ENCODE measurements around the gene BPI. TPM values are rescaled to one million over a fixed set of nuclear protein-coding genes. Genes with fewer than 3 reads are reported as not detected.

The BPI gene
- total and polyA plus RNA-seq, 2 donors (not counting 1 experiment from before 2014, with no cell fraction given) = 0.10 to 0.44 TPM

DNA sequence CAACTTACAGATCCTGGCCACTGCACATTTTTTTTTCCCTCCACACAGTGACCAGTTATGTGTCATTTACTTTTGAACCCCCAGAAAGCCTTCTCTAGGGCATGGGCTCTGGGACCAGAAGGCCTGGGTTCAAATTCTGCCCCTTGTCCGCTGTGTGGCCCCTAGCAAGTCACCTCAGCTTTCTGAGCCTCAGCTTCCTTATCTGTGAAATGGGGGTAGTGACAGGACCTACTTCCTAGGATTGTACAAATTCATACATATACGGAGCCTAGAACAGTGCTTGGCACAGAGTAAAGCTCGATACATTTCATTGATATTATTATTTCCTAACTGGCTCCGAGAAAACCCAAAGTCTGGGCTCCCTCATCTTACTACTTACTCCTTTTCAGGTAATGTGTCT, 1.6 kb downstream of the BPI start:
- Mint-ChIP-seq H3K4me3 (no peak overlapping the region), H3K4me1 (peaks cover 12% of the 10 kb centered on the region), H3K27me3 (peaks cover 71% of the 10 kb centered on the region), H3K27ac (no peak overlapping the region), H3K9me3 (ENCODE audit: insufficient read depth) (no peaks in the 10 kb centered on the region)
- no peak overlapping the region for H3K4me2 ChIP-seq (replicated peaks; ENCODE audit: low read depth, low read length, poor library complexity, severe bottlenecking)
- no peak overlapping the region for H2AFZ ChIP-seq (ENCODE audit: insufficient read depth, low read depth, low read length, poor library complexity, severe bottlenecking)
- TF ChIP-seq, protein P1, sequence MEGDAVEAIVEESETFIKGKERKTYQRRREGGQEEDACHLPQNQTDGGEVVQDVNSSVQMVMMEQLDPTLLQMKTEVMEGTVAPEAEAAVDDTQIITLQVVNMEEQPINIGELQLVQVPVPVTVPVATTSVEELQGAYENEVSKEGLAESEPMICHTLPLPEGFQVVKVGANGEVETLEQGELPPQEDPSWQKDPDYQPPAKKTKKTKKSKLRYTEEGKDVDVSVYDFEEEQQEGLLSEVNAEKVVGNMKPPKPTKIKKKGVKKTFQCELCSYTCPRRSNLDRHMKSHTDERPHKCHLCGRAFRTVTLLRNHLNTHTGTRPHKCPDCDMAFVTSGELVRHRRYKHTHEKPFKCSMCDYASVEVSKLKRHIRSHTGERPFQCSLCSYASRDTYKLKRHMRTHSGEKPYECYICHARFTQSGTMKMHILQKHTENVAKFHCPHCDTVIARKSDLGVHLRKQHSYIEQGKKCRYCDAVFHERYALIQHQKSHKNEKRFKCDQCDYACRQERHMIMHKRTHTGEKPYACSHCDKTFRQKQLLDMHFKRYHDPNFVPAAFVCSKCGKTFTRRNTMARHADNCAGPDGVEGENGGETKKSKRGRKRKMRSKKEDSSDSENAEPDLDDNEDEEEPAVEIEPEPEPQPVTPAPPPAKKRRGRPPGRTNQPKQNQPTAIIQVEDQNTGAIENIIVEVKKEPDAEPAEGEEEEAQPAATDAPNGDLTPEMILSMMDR (IDR thresholded peaks at IDR 0.05) = no peak
- TF ChIP-seq EZH2 (IDR thresholded peaks at IDR 0.05; ENCODE audit: borderline replicate concordance, insufficient read depth, low read depth, low read length, poor library complexity, severe bottlenecking) = no peak
- no peak overlapping the region for H3K27ac ChIP-seq (ENCODE audit: low read length in 2 of 2)
- DNase-seq (no peak), ATAC-seq (ENCODE audit: low read depth) (no peak)
- H4K20me1 ChIP-seq (ENCODE audit: control insufficient read depth, insufficient read depth, low read length, poor library complexity, severe bottlenecking) = no peaks in the 10 kb centered on the region
- ChIA-PET POLR2A (no interaction called here), CTCF (no interaction called here)
- H3K4me1 ChIP-seq (ENCODE audit: control insufficient read depth in 2 of 2, insufficient read depth in 2 of 2, low read length in 2 of 2) = peaks cover 4 to 8% of the 10 kb centered on the region in 2 donors
- H3K9me3 ChIP-seq (ENCODE audit: control extremely low read depth in 1 of 3, control insufficient read depth in 2 of 3, insufficient read depth in 1 of 3, low read length in 2 of 3) = peaks cover 0 to 6% (median 0%) of the 10 kb centered on the region in 3 donors
- H3K9ac ChIP-seq (ENCODE audit: low read length) = no peak overlapping the region
- H3K79me2 ChIP-seq (ENCODE audit: control insufficient read depth, insufficient read depth, low read length) = no peaks in the 10 kb centered on the region
- no peaks in the 10 kb centered on the region for H3K36me3 ChIP-seq (replicated peaks in 1 of 2; ENCODE audit: control extremely low read depth in 1 of 2, control insufficient read depth in 1 of 2, extremely low read depth in 1 of 2, insufficient read depth in 2 of 2, low read length in 1 of 2)
- intact Hi-C loops (cut with micrococcal nuclease) = no loop called here
- WGBS (ENCODE audit: insufficient coverage) = no CpG with 5 or more reads among the region's 4 CpGs
- peaks cover 0 to 40% (median 18%) of the 10 kb centered on the region in 4 experiments for H3K27me3 ChIP-seq (replicated peaks in 1 of 4; ENCODE audit: control extremely low read depth in 1 of 4, control insufficient read depth in 3 of 4, insufficient read depth in 4 of 4, low read length in 3 of 4)
- no peak overlapping the region for H3K4me3 ChIP-seq (ENCODE audit: control extremely low read depth in 1 of 5, extremely low read depth in 1 of 5, insufficient read depth in 1 of 5, low read depth in 2 of 5, low read length in 4 of 5)

DNA sequence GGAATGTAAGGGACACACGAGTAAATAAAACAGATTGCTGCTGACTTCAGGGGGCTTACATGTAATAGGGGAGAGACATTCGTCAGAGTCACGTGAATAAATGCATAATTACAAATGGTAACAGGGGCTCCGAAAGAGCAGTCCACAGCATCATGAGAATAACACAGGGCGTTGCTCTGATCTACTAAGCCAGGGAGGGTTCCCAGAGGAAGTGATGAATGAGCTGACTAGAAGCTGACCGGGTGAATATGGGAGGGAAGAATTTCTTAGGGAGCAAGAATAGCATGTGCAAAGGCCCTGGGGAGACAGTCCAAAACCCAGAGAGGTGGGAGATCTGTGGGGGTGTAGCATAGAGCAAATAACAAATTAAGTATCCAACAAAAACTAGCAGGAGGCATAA, 2.4 kb downstream of the BPI start:
- H3K4me1 ChIP-seq (ENCODE audit: control insufficient read depth in 2 of 2, insufficient read depth in 2 of 2, low read length in 2 of 2) = peaks cover 4 to 8% of the 10 kb centered on the region in 2 donors
- H3K27me3 Mint-ChIP-seq = peaks cover 73% of the 10 kb centered on the region
- WGBS (ENCODE audit: insufficient coverage) = 89% methylated on average over 3 of the region's 6 CpGs

More for the DNA sequence above, 2.4 kb downstream of the BPI start:
- Histone ChIP-seq H3K4me2 (replicated peaks; ENCODE audit: low read depth, low read length, poor library complexity, severe bottlenecking) (no peak overlapping the region), H3K9ac (ENCODE audit: low read length) (no peak overlapping the region), H4K20me1 (ENCODE audit: control insufficient read depth, insufficient read depth, low read length, poor library complexity, severe bottlenecking) (no peaks in the 10 kb centered on the region), H3K9me3 (ENCODE audit: control extremely low read depth in 1 of 3, control insufficient read depth in 2 of 3, insufficient read depth in 1 of 3, low read length in 2 of 3) (peaks cover 0 to 6% (median 0%) of the 10 kb centered on the region in 3 donors), H3K36me3 (replicated peaks in 1 of 2; ENCODE audit: control extremely low read depth in 1 of 2, control insufficient read depth in 1 of 2, extremely low read depth in 1 of 2, insufficient read depth in 2 of 2, low read length in 1 of 2) (no peaks in the 10 kb centered on the region), H3K27ac (ENCODE audit: low read length in 2 of 2) (no peak overlapping the region), H3K4me3 (ENCODE audit: control extremely low read depth in 1 of 5, extremely low read depth in 1 of 5, insufficient read depth in 1 of 5, low read depth in 2 of 5, low read length in 4 of 5) (no peak overlapping the region), H3K79me2 (ENCODE audit: control insufficient read depth, insufficient read depth, low read length) (no peaks in the 10 kb centered on the region), H3K27me3 (replicated peaks in 1 of 4; ENCODE audit: control extremely low read depth in 1 of 4, control insufficient read depth in 3 of 4, insufficient read depth in 4 of 4, low read length in 3 of 4) (peaks cover 0 to 35% (median 16%) of the 10 kb centered on the region in 4 experiments), H2AFZ (ENCODE audit: insufficient read depth, low read depth, low read length, poor library complexity, severe bottlenecking) (no peak overlapping the region)
- no peak for DNase-seq
- ChIA-PET POLR2A (no interaction called here), CTCF (no interaction called here)
- Mint-ChIP-seq H3K27ac (no peak overlapping the region), H3K9me3 (ENCODE audit: insufficient read depth) (no peaks in the 10 kb centered on the region), H3K4me3 (no peak overlapping the region), H3K4me1 (peaks cover 12% of the 10 kb centered on the region)
- TF ChIP-seq, protein P1 (IDR thresholded peaks at IDR 0.05) = no peak
- TF ChIP-seq EZH2 (IDR thresholded peaks at IDR 0.05; ENCODE audit: borderline replicate concordance, insufficient read depth, low read depth, low read length, poor library complexity, severe bottlenecking) = no peak
- ATAC-seq (ENCODE audit: low read depth) = no peak
- intact Hi-C loops (cut with micrococcal nuclease) = no loop called here

Measured in B cell (primary cell).